GM12878 (cell line): Measurements from ENCODE around the gene KLHL24. TPM values are rescaled to one million over a fixed set of nuclear protein-coding genes. Genes with fewer than 3 reads are reported as not detected.

Source experiments
- ATAC-seq: fragments of 200-7000 bp; cut with Tn5 transposase; 3 replicates; pipeline ENCODE4 v1.9.1; 2020; ENCODE audit warnings: mild to moderate bottlenecking, moderate library complexity
- BruUV-seq: library from RNA; stranded (reverse); fragments of 400-500 nt; replicated peaks from 2 replicates; lab custom pipeline; 2021; lab: Mats Ljungman, UMichigan
- CTCF ChIA-PET: fragments of 300-600 bp; sonication (Branson Sonifier 250); formaldehyde crosslinking; extraction: SDS; loops from one replicate; lab custom pipeline; 2021; ENCODE audit warnings: inconsistent platforms; lab: Yijun Ruan, JAX
- POLR2A ChIA-PET: fragments of 350-600 bp; formaldehyde crosslinking; extraction: SDS; loops from one replicate; lab custom pipeline; 2021; ENCODE audit warnings: inconsistent platforms; lab: Charles Lee
- RAD21 ChIA-PET: fragments of 300-600 bp; sonication (Branson Sonifier 250); formaldehyde crosslinking; loops from one replicate; lab custom pipeline; 2023; ENCODE audit warnings: antibody characterized with exemption; ENCODE audit not compliant: unreplicated experiment; lab: Charles Lee
- SMC1A ChIA-PET: fragments of 300-600 bp; sonication (Branson Sonifier 250); formaldehyde crosslinking; loops from one replicate; lab custom pipeline; 2023; ENCODE audit not compliant: unreplicated experiment, uncharacterized antibody; lab: Charles Lee
- DNase-seq: peaks from one replicate; pipeline ENCODE4 v3.0.0-alpha.2; 2011; ENCODE audit warnings: low read depth, low spot score
- FAIRE-seq: peaks from 3 replicates; lab custom pipeline; 2011; peaks lifted over from hg19 to GRCh38; lab: Jason Lieb, UNC
- H2AFZ ChIP-seq: 2 replicates; pipeline ENCODE4 v1.6.0; 2011; ENCODE audit warnings: low read depth, low read length, control low read depth; ENCODE audit not compliant: control insufficient read depth
- H3K27ac ChIP-seq: 2 replicates; pipeline ENCODE4 v1.5.1; 2011; ENCODE audit warnings: control low read depth; ENCODE audit not compliant: control insufficient read depth, insufficient read depth
- H3K27me3 ChIP-seq, 2 experiments: replicated peaks in 1 of 2; 2 replicates each; pipeline versions ENCODE4 v1.6.0 to v1.6.1; 2011; ENCODE audit warnings: low read length in 1 of 2; ENCODE audit not compliant: control insufficient read depth in 2 of 2, insufficient read depth in 2 of 2
- H3K36me3 ChIP-seq, 2 experiments: 2 replicates each; pipeline ENCODE4 v1.5.1; 2011; ENCODE audit warnings: low read length in 1 of 2; ENCODE audit not compliant: control insufficient read depth in 2 of 2, insufficient read depth in 2 of 2
- H3K4me1 ChIP-seq: 2 replicates; pipeline ENCODE4 v1.6.1; 2011; ENCODE audit warnings: mild to moderate bottlenecking, low read length, moderate library complexity, mixed read lengths; ENCODE audit not compliant: control insufficient read depth, insufficient read depth
- H3K4me2 ChIP-seq: 2 replicates; pipeline ENCODE4 v1.6.0; 2011; ENCODE audit warnings: control low read depth; ENCODE audit not compliant: control insufficient read depth, insufficient read depth
- H3K4me3 ChIP-seq: fragments of 200-600 bp; sonication (generic); 2 replicates; pipeline ENCODE4 v1.5.1; 2016
- H3K79me2 ChIP-seq: 2 replicates; pipeline ENCODE4 v1.6.0; 2011; ENCODE audit warnings: low read length; ENCODE audit not compliant: control insufficient read depth, insufficient read depth
- H3K9ac ChIP-seq: 2 replicates; pipeline ENCODE4 v1.8.0; 2011; ENCODE audit warnings: low read length, control low read depth, mixed read lengths; ENCODE audit not compliant: control insufficient read depth, insufficient read depth
- H3K9me3 ChIP-seq: replicated peaks from 3 replicates; pipeline ENCODE4 v1.5.1; 2011; ENCODE audit warnings: mild to moderate bottlenecking, low read length; ENCODE audit not compliant: control insufficient read depth, insufficient read depth
- H4K20me1 ChIP-seq: 2 replicates; pipeline ENCODE4 v1.6.0; 2011; ENCODE audit not compliant: control insufficient read depth, insufficient read depth
- ATF7 ChIP-seq: fragments of 450-650 bp; IDR thresholded peaks from 2 replicates; pipeline ENCODE4 v1.6.1; 2016; ENCODE audit warnings: low read depth, mild to moderate bottlenecking
- BMI1 ChIP-seq: fragments of 450-650 bp; IDR thresholded peaks from 2 replicates; pipeline ENCODE4 v1.6.1; 2016; ENCODE audit warnings: mild to moderate bottlenecking, moderate library complexity, borderline replicate concordance
- CEBPB ChIP-seq, 2 experiments: fragments of 150-350 bp in 1 of 2; IDR thresholded peaks; 2 replicates each; pipeline ENCODE4 v1.6.1; 2012 to 2014; ENCODE audit warnings: low read depth in 2 of 2, low read length in 2 of 2, borderline replicate concordance in 1 of 2, inconsistent platforms in 1 of 2
- CEBPZ ChIP-seq: fragments of 150-350 bp; IDR thresholded peaks from 2 replicates; pipeline ENCODE4 v1.6.1; 2016; ENCODE audit warnings: low read depth, low read length
- CREB1 ChIP-seq: IDR thresholded peaks from 2 replicates; pipeline ENCODE4 v1.6.1; 2012; ENCODE audit warnings: low read depth, mild to moderate bottlenecking, inconsistent platforms
- CTCF ChIP-seq, 3 experiments: IDR thresholded peaks in 2 of 3; conservative IDR thresholded peaks in 1 of 3; 2 replicates each; pipeline ENCODE4 v1.5.1; 2011; ENCODE audit warnings: low read depth in 3 of 3, low read length in 3 of 3, mild to moderate bottlenecking in 3 of 3, control low read depth in 2 of 3, moderate library complexity in 2 of 3, inconsistent platforms in 1 of 3, mixed read lengths in 1 of 3; ENCODE audit not compliant: control insufficient read depth in 2 of 3, insufficient read depth in 1 of 3; ENCODE audit errors: extremely low read depth in 1 of 3
- E2F8 ChIP-seq: fragments of 450-650 bp; IDR thresholded peaks from 2 replicates; pipeline ENCODE4 v1.6.1; 2018; ENCODE audit warnings: mild to moderate bottlenecking, low read depth, moderate library complexity; ENCODE audit not compliant: partially characterized antibody
- FOS ChIP-seq: IDR thresholded peaks from 3 replicates; pipeline ENCODE4 v1.6.1; 2011; ENCODE audit warnings: borderline replicate concordance; ENCODE audit not compliant: insufficient read length; ENCODE audit errors: extremely low read depth
- MAX ChIP-seq: IDR thresholded peaks from 2 replicates; pipeline ENCODE4 v1.6.1; 2012; ENCODE audit warnings: low read depth, low read length, improper control_type of control experiment
- MYC ChIP-seq: IDR thresholded peaks from 2 replicates; pipeline ENCODE4 v1.6.1; 2011; ENCODE audit warnings: mild to moderate bottlenecking, low read length, moderate library complexity, inconsistent platforms; ENCODE audit not compliant: insufficient read depth, insufficient replicate concordance, insufficient read length, severe bottlenecking
- NFXL1 ChIP-seq: fragments of 450-650 bp; IDR thresholded peaks from 2 replicates; pipeline ENCODE4 v1.6.1; 2017; ENCODE audit warnings: antibody characterized with exemption, mild to moderate bottlenecking, borderline replicate concordance
- SUPT20H ChIP-seq: IDR thresholded peaks from 2 replicates; pipeline ENCODE4 v1.6.1; 2011; ENCODE audit warnings: low read depth, mild to moderate bottlenecking, low read length, moderate library complexity, borderline replicate concordance; ENCODE audit not compliant: control insufficient read depth
- TAF1 ChIP-seq: IDR thresholded peaks from 2 replicates; pipeline ENCODE4 v1.6.1; 2011; ENCODE audit warnings: mild to moderate bottlenecking, low read depth, low read length, borderline replicate concordance
- TBL1XR1 ChIP-seq: IDR thresholded peaks from 2 replicates; pipeline ENCODE4 v1.6.1; 2012; ENCODE audit warnings: low read depth, low read length, improper control_type of control experiment
- WGBS: methylation state at CpG from one replicate; pipeline ENCODE4 v1.1.6; 2016; ENCODE audit warnings: low lambda C conversion rate; ENCODE audit not compliant: insufficient replicate concordance, insufficient coverage; ENCODE audit errors: missing lambda C conversion rate; 5-methylcytosine and 5-hydroxymethylcytosine counted together
- in situ Hi-C: fragments of 300-500 bp; cut with MboI; formaldehyde crosslinking; loops from 9 replicates; pipeline ENCODE4 v1.14.3; 2018; ENCODE audit warnings: mixed read lengths
- intact Hi-C: fragments of 100-400 bp; cut with micrococcal nuclease; formaldehyde crosslinking; loops from one replicate; pipeline ENCODE4 v1.14.2; 2022; ENCODE audit not compliant: unreplicated experiment
- polyA plus RNA-seq, 11 experiments: library from polyadenylated mRNA; depleted of rRNA in 4 of 11; unstranded in 6 of 11; stranded (reverse) in 5 of 11; fragments of >200 nt; fragmentation: Nextera tagmentation in 4 of 11; fragmentation: Illumina TruSeq in 1 of 11; extraction: Ambion mirVana in 4 of 11; extraction: Trizol in 1 of 11; gene quantifications; 1 replicate in 1 of 11; 2 replicates in 10 of 11; pipeline versions ENCODE4 v1.2.1 to v1.2.3, GENCODE V29; 2011 to 2016; ENCODE audit warnings: inconsistent platforms in 2 of 11, missing spikeins in 2 of 11, low read depth in 1 of 11
- total RNA-seq, 4 experiments: library from RNA; depleted of rRNA in 3 of 4; stranded (reverse); fragments of >200 nt in 3 of 4; fragmentation: Illumina TruSeq in 1 of 4; extraction: Trizol in 1 of 4; gene quantifications; 2 replicates each; pipeline versions ENCODE4 v1.2.1 to v1.2.3, GENCODE V29; 2013 to 2021

Gene KLHL24
- total and polyA plus RNA-seq, 10 of the 15 experiments (the other 5 are each of a cell fraction or from before 2014, with no cell fraction given), result 0.91 to 24.3 (median 5.3) TPM

GRCh38 chr3:183690402-183690995 is 55.1 kb downstream of the KLHL24 start:
- H3K79me2 ChIP-seq, result no peaks in the 10 kb centered on the region
- H3K9me3 ChIP-seq, result no peaks in the 10 kb centered on the region
- WGBS, result 85% methylated on average over 11 of the region's 11 CpGs
- in situ Hi-C loops, result no loop called here
- no peak overlapping the region for H3K9ac ChIP-seq
- intact Hi-C loops, result no loop called here
- no peak overlapping the region for H3K27ac ChIP-seq
- ChIA-PET SMC1A (no interaction called here), RAD21 (no interaction called here), CTCF (no interaction called here), POLR2A (no interaction called here)
- DNase-seq (no peak), FAIRE-seq (no peak), ATAC-seq (no peak)
- no peaks in the 10 kb centered on the region for H3K27me3 ChIP-seq
- no peaks in the 10 kb centered on the region for H4K20me1 ChIP-seq
- H3K4me3 ChIP-seq, result no peak overlapping the region
- H3K36me3 ChIP-seq, result no peaks in the 10 kb centered on the region
- no peak overlapping the region for H2AFZ ChIP-seq
- BruUV-seq, result no TSS peak
- H3K4me1 ChIP-seq, result no peaks in the 10 kb centered on the region
- no peak overlapping the region for H3K4me2 ChIP-seq
- TF ChIP-seq MAX (no peak), SUPT20H (no peak), CTCF (IDR thresholded peaks at IDR 0.05 in 2 of 3, conservative IDR thresholded peaks at IDR 0.05 in 1 of 3; ENCODE audit: control insufficient read depth in 2 of 3, extremely low read depth in 1 of 3, insufficient read depth in 1 of 3, low read depth in 3 of 3, low read length in 3 of 3) (no peak), FOS (no peak), TBL1XR1 (no peak), TAF1 (no peak), ATF7 (no peak), BMI1 (no peak), E2F8 (no peak), CEBPB (IDR thresholded peaks at IDR 0.05; ENCODE audit: borderline replicate concordance in 1 of 2, low read depth in 2 of 2, low read length in 2 of 2) (no peak), NFXL1 (no peak), CEBPZ (no peak), MYC (no peak), CREB1 (no peak)
